Measurements from ENCODE around the gene R3HDM2.

DNA sequence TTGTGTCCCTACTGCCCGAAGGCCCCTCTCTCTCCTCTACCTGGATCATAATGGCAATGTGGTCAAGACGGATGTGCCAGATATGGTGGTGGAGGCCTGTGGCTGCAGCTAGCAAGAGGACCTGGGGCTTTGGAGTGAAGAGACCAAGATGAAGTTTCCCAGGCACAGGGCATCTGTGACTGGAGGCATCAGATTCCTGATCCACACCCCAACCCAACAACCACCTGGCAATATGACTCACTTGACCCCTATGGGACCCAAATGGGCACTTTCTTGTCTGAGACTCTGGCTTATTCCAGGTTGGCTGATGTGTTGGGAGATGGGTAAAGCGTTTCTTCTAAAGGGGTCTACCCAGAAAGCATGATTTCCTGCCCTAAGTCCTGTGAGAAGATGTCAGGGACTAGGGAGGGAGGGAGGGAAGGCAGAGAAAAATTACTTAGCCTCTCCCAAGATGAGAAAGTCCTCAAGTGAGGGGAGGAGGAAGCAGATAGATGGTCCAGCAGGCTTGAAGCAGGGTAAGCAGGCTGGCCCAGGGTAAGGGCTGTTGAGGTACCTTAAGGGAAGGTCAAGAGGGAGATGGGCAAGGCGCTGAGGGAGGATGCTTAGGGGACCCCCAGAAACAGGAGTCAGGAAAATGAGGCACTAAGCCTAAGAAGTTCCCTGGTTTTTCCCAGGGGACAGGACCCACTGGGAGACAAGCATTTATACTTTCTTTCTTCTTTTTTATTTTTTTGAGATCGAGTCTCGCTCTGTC, 26.1 kb upstream of the R3HDM2 start:
- TF ChIP-seq, protein P1, sequence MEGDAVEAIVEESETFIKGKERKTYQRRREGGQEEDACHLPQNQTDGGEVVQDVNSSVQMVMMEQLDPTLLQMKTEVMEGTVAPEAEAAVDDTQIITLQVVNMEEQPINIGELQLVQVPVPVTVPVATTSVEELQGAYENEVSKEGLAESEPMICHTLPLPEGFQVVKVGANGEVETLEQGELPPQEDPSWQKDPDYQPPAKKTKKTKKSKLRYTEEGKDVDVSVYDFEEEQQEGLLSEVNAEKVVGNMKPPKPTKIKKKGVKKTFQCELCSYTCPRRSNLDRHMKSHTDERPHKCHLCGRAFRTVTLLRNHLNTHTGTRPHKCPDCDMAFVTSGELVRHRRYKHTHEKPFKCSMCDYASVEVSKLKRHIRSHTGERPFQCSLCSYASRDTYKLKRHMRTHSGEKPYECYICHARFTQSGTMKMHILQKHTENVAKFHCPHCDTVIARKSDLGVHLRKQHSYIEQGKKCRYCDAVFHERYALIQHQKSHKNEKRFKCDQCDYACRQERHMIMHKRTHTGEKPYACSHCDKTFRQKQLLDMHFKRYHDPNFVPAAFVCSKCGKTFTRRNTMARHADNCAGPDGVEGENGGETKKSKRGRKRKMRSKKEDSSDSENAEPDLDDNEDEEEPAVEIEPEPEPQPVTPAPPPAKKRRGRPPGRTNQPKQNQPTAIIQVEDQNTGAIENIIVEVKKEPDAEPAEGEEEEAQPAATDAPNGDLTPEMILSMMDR (IDR thresholded peaks at IDR 0.05) = no peak
- TF ChIP-seq POLR2A (IDR thresholded peaks at IDR 0.05) = no peak
